ENCODE data around the gene EMILIN1.

The EMILIN1 gene

GRCh38 chr2:27085673-27086089, 7.3 kb downstream of the EMILIN1 start:
- peak; percentile 25 for TF ChIP-seq CTCF (IDR thresholded peaks at IDR 0.05; ENCODE audit: low read length, missing control alignments)
- DNase-seq (ENCODE audit: low read depth), result peak; percentile 54
- H3K4me3 ChIP-seq (replicated peaks; ENCODE audit: low read depth, low read length), result peak overlapping the region; percentile 45

GRCh38 chr2:27086090-27086723, 7.8 kb downstream of the EMILIN1 start:
- peak; percentile 91 for DNase-seq (ENCODE audit: low read depth)
- peak; percentile 32 for TF ChIP-seq CTCF (IDR thresholded peaks at IDR 0.05; ENCODE audit: low read length, missing control alignments)
- H3K4me3 ChIP-seq (replicated peaks; ENCODE audit: low read depth, low read length), result peak overlapping the region; percentile 45

GRCh38 chr2:27086724-27087593, 8.5 kb downstream of the EMILIN1 start, which contains the start of gene KHK:
Gene KHK (plus strand): TSS chr2:27086772. CDS start chr2:27087260, 488 bp downstream.
- no peak for DNase-seq (ENCODE audit: low read depth)
- no peak for TF ChIP-seq CTCF (IDR thresholded peaks at IDR 0.05; ENCODE audit: low read length, missing control alignments)
- H3K4me3 ChIP-seq (replicated peaks; ENCODE audit: low read depth, low read length), result peak within 1 kb of the TSS; percentile 45

GRCh38 chr2:27087823-27088410, 9.5 kb downstream of the EMILIN1 start:
- no peak overlapping the region for H3K4me3 ChIP-seq (replicated peaks; ENCODE audit: low read depth, low read length)
- no peak for TF ChIP-seq CTCF (IDR thresholded peaks at IDR 0.05; ENCODE audit: low read length, missing control alignments)
- no peak for DNase-seq (ENCODE audit: low read depth)

- no peak for DNase-seq (ENCODE audit: low read depth)
- no peak for TF ChIP-seq CTCF (IDR thresholded peaks at IDR 0.05; ENCODE audit: low read length, missing control alignments)
These were observed 10.2 kb downstream of the EMILIN1 start for GRCh38 chr2:27088634-27089033.

GRCh38 chr2:27089111-27089954, 10.9 kb downstream of the EMILIN1 start:
- TF ChIP-seq CTCF (IDR thresholded peaks at IDR 0.05; ENCODE audit: low read length, missing control alignments), result no peak
- no peak overlapping the region for H3K4me3 ChIP-seq (replicated peaks; ENCODE audit: low read depth, low read length)
- no peak for DNase-seq (ENCODE audit: low read depth)

More at GRCh38 chr2:27088634-27089033, 10.2 kb downstream of the EMILIN1 start:
- no peak overlapping the region for H3K4me3 ChIP-seq (replicated peaks; ENCODE audit: low read depth, low read length)
